NOMO-1 treated with DMSO at 0.1 percent for 48 hours (cell line): Measurements from ENCODE around the gene TBC1D17.

ENCODE experiments used
- DNase-seq: peaks from one replicate; lab custom pipeline; 2025; ENCODE audit not compliant: unreplicated experiment; lab: John Stamatoyannopoulos, UW

TBC1D17 gene

GRCh38 chr19:49875177-49875576 lies 2.3 kb upstream of the TBC1D17 start:
- DNase-seq = no peak

- DNase-seq = no peak
These were observed 1.6 kb upstream of the TBC1D17 start for GRCh38 chr19:49875857-49876421.

GRCh38 chr19:49876422-49877019 lies 981 bp upstream of the TBC1D17 start:
- peak; percentile 98 for DNase-seq

GRCh38 chr19:49877879-49878743 lies 609 bp downstream of the TBC1D17 start:
- DNase-seq = peak; percentile 94

GRCh38 chr19:49878744-49879070 lies 1.2 kb downstream of the TBC1D17 start:
- no peak for DNase-seq

GRCh38 chr19:49879243-49879963 lies 1.9 kb downstream of the TBC1D17 start:
- DNase-seq = peak; percentile 29

GRCh38 chr19:49880162-49880869 lies 2.8 kb downstream of the TBC1D17 start:
- no peak for DNase-seq

- DNase-seq = no peak
These were observed 3.7 kb downstream of the TBC1D17 start for GRCh38 chr19:49881186-49881585.

- DNase-seq = no peak
These were observed 4.3 kb downstream of the TBC1D17 start for GRCh38 chr19:49881672-49882394.

GRCh38 chr19:49882643-49883042 lies 5.1 kb downstream of the TBC1D17 start:
- DNase-seq = no peak

GRCh38 chr19:49883094-49883493 lies 5.6 kb downstream of the TBC1D17 start:
- DNase-seq = no peak

GRCh38 chr19:49884109-49884508 lies 6.6 kb downstream of the TBC1D17 start:
- no peak for DNase-seq

GRCh38 chr19:49884760-49885159 lies 7.3 kb downstream of the TBC1D17 start:
- no peak for DNase-seq

GRCh38 chr19:49887037-49887664 lies 9.6 kb downstream of the TBC1D17 start:
- no peak for DNase-seq

- no peak for DNase-seq
These were observed 10.4 kb downstream of the TBC1D17 start for GRCh38 chr19:49887665-49888509.

GRCh38 chr19:49888510-49888824 lies 11.0 kb downstream of the TBC1D17 start:
- no peak for DNase-seq

- DNase-seq = no peak
These were observed 11.7 kb downstream of the TBC1D17 start for GRCh38 chr19:49889038-49889686.

- DNase-seq = no peak
These were observed 12.3 kb downstream of the TBC1D17 start for GRCh38 chr19:49889687-49890348.
